Activated CD4-positive, alpha-beta T cell treated with anti-CD3 and anti-CD28 coated beads, Interleukin-2, amount 10 ng/mL, durations not matched to agents 7 days and 5 days (primary cell): ENCODE results near the gene SLC6A3. TPM values are rescaled to one million over a fixed set of nuclear protein-coding genes. Genes with fewer than 3 reads are reported as not detected.
"Not testable (repeated sequence)": the region's sequence is repeated elsewhere in the genome, so short reads cannot be mapped to it uniquely, and the experiment has no call there.

Source experiments
- CTCF ChIA-PET: fragments of 350-600 bp; sonication (Branson Sonifier 250); formaldehyde crosslinking; loops from one replicate; lab custom pipeline; 2021; ENCODE audit warnings: antibody characterized with exemption; lab: Charles Lee
- POLR2A ChIA-PET: fragments of 350-600 bp; sonication (Branson Sonifier 250); formaldehyde crosslinking; loops from one replicate; lab custom pipeline; 2021; ENCODE audit warnings: antibody characterized with exemption; lab: Charles Lee
- DNase-seq: peaks from one replicate; pipeline ENCODE4 v3.0.0-alpha.2; 2020
- H3K27ac Mint-ChIP-seq: one replicate; pipeline ENCODE4 v1.8.0; 2021; ENCODE audit warnings: mild to moderate bottlenecking, moderate library complexity, mixed read lengths
- H3K27me3 Mint-ChIP-seq: one replicate; pipeline ENCODE4 v1.8.0; 2021; ENCODE audit warnings: mixed read lengths
- H3K36me3 Mint-ChIP-seq: one replicate; pipeline ENCODE4 v1.8.0; 2021; ENCODE audit warnings: low read depth, mixed read lengths
- H3K4me1 Mint-ChIP-seq: one replicate; pipeline ENCODE4 v1.8.0; 2021; ENCODE audit warnings: mixed read lengths
- H3K4me3 Mint-ChIP-seq: one replicate; pipeline ENCODE4 v1.8.0; 2021; ENCODE audit warnings: mild to moderate bottlenecking, moderate library complexity, mixed read lengths
- H3K9me3 Mint-ChIP-seq: one replicate; pipeline ENCODE4 v1.8.0; 2021; ENCODE audit warnings: mixed read lengths
- total RNA-seq, 2 experiments: library from RNA; stranded (reverse); gene quantifications; one replicate each; pipeline ENCODE4 v1.2.3, GENCODE V29; 2021

The SLC6A3 gene
- total RNA-seq, 2 experiments from 2014 or later = 0.08 TPM; not detected in 1

DNA sequence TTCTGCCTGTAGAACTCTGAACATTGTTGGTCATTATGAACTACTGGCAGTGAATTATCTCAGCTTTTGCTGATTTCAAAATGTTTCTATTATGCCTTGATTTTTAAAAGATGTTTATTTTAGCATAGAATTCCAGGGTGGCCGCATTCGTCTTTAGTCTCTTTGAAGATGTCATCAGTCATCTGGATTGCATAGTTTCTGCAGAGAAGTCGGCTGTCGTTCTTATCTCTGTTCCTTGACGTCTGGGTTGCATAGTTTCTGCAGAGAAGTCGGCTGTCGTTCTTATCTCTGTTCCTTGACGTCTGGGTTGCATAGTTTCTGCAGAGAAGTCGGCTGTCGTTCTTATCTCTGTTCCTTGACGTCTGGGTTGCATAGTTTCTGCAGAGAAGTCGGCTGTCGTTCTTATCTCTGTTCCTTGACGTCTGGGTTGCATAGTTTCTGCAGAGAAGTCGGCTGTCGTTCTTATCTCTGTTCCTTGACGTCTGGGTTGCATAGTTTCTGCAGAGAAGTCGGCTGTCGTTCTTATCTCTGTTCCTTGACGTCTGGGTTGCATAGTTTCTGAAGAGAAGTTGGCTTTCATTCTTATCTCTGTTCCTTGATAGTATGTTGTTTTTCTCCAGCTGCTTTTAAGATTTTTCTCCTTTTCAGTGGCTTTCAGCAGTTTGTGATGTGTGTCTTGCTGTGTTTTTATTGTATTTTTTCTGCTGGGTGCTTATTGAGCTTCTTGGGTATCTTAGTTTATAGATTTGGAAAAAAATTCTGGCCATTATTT, 11.1 kb upstream of the SLC6A3 start:
- POLR2A ChIA-PET, H3K4me1 Mint-ChIP-seq, H3K27ac Mint-ChIP-seq, DNase-seq, CTCF ChIA-PET, H3K4me3 Mint-ChIP-seq: not testable (repeated sequence)
- Mint-ChIP-seq H3K9me3 (peaks cover 41% of the 10 kb centered on the region), H3K36me3 (peaks cover 24% of the 10 kb centered on the region), H3K27me3 (peaks cover 14% of the 10 kb centered on the region)

DNA sequence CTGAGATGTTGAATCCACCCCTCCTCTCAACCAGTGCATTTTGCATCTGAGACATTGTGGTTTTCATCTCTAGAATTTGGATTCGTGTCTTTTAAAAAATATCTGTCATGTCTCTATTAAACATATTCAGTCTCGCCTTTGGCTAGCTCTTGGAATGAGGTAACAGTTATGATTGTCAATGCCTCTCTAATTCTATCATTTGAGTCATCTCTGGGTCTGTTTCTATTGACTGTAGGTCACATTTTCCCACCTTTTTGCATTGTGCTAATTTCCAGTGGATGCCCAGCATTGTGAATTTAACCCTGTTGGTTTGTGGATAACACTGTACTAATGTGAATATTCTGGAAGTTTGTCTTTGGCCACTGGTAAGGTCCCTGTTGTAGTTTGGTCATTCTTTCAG, 8.4 kb upstream of the SLC6A3 start:
- Mint-ChIP-seq H3K4me1 (no peaks in the 10 kb centered on the region), H3K27me3 (peaks cover 20% of the 10 kb centered on the region), H3K4me3 (no peak overlapping the region), H3K9me3 (peaks cover 39% of the 10 kb centered on the region), H3K27ac (no peak overlapping the region), H3K36me3 (peaks cover 9% of the 10 kb centered on the region)
- DNase-seq = no peak
- ChIA-PET POLR2A (no interaction called here), CTCF (no interaction called here)

DNA sequence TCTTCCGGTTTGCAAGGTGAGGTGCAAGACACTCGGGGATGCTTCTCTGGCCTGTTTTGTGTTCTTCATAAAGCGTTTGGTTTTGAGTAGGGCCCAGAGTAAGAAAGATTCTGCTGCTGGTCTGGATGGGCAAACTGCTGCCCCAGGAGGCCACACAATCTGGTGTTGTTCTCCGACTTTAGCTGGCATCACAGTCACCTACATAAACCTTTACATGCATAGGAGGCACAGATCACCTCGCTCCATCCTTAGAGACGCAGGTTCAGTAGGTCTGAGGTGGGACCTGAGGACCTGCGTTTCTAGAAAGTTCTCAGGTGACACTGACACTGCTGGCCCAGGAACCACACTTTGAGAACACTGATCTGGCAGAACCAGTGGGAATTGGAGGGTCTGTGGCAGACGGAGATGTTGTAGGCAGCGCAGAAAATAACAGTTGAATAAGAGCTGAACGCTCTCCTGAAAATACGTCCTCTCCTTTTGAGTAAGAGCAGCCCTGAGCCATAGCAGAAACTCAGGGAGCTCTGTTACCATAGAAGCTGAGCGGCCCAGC, 3.9 kb upstream of the SLC6A3 start:
- Mint-ChIP-seq H3K27me3 (peaks cover 46% of the 10 kb centered on the region), H3K4me3 (no peak overlapping the region), H3K36me3 (no peaks in the 10 kb centered on the region), H3K9me3 (peaks cover 12% of the 10 kb centered on the region), H3K4me1 (peaks cover 15% of the 10 kb centered on the region), H3K27ac (no peak overlapping the region)
- ChIA-PET POLR2A (no interaction called here), CTCF (interaction anchor here (1.0 kb wide), 1 partner anchor 195 kb away, joined by 3 read pairs; no protein-coding TSS in a partner anchor)
- DNase-seq = no peak

DNA sequence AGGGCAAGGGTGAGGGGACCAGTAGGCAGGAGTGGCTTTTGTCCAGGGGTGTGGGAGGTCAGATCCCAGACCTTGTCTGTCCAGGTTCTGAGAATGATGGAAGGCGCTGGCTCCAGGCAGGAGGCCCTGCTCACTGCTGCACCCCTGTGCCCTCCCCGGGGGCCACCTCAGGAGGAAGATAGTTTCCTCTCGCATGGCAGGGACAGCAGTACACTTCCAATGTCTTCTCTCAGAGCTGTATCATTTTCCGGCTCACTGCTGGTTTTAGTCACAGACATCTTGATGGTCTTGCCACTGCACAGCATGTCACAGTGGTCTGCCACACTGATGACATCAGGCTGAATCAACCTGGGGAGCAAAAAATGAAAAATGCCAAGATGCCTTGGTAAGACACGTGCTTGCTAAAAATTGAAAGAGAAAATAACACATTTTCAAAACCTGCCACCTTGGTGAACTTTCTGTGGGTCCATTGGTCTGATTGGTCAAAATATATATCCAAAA, 3.3 kb upstream of the SLC6A3 start:
- Mint-ChIP-seq H3K4me3 (no peak overlapping the region), H3K36me3 (no peaks in the 10 kb centered on the region), H3K4me1 (peaks cover 16% of the 10 kb centered on the region), H3K27ac (no peak overlapping the region), H3K9me3 (peaks cover 7% of the 10 kb centered on the region), H3K27me3 (peaks cover 49% of the 10 kb centered on the region)
- no peak for DNase-seq
- POLR2A ChIA-PET = no interaction called here
- CTCF ChIA-PET = interaction anchor here (1.0 kb wide), 1 partner anchor 196 kb away, joined by 3 read pairs; no protein-coding TSS in a partner anchor

DNA sequence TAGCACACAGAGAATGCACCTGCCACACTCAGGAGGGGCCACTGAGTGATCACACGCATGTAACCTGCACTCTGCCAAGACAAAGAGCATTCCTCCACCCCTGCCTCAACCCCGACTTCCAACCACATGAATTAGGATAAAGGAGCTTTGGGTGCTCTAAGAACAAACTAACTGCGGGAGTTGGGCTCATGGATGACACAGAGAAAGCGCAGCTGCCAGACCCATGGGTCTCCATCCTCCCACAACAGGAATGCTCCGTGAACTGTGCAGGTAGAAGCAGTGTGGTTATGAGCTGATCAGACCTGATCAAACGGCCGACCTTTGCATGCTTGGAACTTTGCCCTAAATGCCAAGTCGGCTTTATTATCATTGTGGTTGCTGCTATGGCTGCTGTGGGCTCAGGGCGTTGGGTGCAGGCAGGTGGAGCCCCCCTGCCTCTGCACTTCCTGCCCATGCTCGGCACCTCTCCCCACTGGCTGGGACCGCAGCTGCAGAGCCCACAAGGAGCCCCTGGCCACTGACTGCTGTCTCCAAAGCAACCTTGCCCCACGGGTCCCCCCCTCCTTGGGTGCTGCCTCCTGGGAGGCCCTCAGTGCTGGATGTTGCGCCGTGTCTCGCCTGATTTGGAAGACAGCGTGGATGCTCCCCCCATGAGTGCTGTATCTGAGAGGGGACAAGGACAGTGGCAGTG, 2.6 kb upstream of the SLC6A3 start:
- no peak for DNase-seq
- no peak overlapping the region for H3K27ac Mint-ChIP-seq
- H3K27me3 Mint-ChIP-seq = peaks cover 50% of the 10 kb centered on the region
- H3K4me1 Mint-ChIP-seq = peaks cover 16% of the 10 kb centered on the region
- POLR2A ChIA-PET = no interaction called here
- CTCF ChIA-PET = interaction anchor here (1.0 kb wide), 1 partner anchor 197 kb away, joined by 3 read pairs; no protein-coding TSS in a partner anchor
- H3K9me3 Mint-ChIP-seq = no peaks in the 10 kb centered on the region
- H3K36me3 Mint-ChIP-seq = no peaks in the 10 kb centered on the region
- no peak overlapping the region for H3K4me3 Mint-ChIP-seq

DNA sequence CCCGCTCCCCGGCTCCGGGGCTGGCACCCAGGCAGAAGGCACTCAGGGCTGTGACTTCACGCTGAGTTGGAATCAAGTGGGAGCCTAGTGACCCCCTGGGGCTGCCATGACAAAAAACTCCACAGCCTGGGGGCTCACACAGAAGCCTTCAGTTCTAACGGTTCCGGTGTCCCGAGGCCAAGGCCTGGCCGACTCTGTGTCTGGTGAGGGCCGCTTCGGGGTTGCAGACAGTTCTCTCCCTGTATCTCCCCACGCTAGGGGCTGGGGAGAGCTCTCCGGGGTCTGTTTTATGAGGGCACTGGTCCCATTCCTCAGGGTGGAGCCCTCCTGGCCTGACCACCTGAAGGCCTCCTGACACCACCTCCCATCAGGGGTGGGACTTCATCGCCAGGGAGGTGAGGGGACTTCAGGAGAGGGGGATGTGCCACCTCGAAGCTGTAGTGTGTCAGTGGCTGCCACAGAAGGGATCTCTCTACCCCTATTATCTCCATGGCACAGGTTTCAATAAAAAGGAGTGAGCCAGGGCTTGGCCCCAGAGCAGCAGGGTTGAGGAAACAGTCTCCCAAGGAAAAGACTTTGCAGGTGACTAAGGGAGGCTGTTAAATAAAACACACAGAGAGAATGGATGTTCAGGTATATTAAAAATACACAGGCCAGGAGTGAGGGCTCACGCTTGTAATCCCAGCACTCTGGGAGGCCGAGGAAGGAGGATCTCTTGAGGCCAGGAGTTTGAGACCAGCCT, 1.5 kb upstream of the SLC6A3 start:
- ChIA-PET CTCF (interaction anchor here (1.0 kb wide), 1 partner anchor 198 kb away, joined by 3 read pairs; no protein-coding TSS in a partner anchor), POLR2A (no interaction called here)
- DNase-seq = no peak
- Mint-ChIP-seq H3K27ac (no peak overlapping the region), H3K4me1 (peaks cover 16% of the 10 kb centered on the region), H3K36me3 (no peaks in the 10 kb centered on the region), H3K4me3 (no peak overlapping the region), H3K27me3 (peaks cover 45% of the 10 kb centered on the region), H3K9me3 (no peaks in the 10 kb centered on the region)

DNA sequence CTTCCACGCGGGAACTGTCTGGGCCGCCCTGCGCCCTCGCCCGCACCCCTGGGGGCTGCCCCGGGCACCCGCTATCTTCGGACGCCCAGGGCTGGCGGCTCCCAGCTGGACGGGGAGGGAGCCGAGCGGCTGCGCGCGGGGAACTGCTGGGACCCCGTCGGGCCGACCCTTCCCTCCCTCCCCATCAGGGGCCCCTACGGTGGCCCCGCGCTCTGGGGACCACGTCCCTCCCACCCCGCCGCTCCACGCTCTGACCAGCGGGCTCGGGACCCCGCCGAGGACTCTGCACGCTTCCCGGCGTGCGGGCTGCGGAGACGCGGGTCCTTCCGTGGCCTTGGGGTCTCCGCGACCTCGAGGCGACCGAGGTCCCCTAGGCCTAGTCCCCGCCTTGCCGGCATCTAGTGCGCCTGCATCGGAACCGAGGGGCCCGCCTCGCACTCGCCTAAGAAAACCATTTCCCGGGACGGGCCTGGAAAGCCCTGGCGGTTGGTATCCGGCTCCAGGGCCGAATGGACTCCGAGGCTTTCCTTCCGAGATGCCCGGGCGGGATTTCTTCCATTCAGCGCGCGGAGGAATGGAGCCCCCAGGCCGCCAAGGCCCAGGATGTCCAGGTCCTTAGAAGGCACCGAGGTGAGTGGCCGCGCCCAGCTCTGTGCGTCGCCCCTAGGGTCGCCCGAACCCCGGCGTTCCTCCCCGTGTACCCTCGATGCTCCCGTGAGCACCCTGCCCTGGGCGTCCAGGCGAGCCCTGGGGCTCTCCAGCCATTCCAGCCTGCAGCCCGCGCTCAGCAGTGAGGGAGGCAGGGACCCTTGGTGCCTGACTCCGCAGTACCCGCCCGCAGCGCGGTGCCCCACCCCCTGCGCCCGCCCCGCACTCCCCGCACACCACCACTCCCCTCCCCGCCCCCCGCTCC, 705 bp upstream of the SLC6A3 start:
- POLR2A ChIA-PET = no interaction called here
- DNase-seq = no peak

DNA sequence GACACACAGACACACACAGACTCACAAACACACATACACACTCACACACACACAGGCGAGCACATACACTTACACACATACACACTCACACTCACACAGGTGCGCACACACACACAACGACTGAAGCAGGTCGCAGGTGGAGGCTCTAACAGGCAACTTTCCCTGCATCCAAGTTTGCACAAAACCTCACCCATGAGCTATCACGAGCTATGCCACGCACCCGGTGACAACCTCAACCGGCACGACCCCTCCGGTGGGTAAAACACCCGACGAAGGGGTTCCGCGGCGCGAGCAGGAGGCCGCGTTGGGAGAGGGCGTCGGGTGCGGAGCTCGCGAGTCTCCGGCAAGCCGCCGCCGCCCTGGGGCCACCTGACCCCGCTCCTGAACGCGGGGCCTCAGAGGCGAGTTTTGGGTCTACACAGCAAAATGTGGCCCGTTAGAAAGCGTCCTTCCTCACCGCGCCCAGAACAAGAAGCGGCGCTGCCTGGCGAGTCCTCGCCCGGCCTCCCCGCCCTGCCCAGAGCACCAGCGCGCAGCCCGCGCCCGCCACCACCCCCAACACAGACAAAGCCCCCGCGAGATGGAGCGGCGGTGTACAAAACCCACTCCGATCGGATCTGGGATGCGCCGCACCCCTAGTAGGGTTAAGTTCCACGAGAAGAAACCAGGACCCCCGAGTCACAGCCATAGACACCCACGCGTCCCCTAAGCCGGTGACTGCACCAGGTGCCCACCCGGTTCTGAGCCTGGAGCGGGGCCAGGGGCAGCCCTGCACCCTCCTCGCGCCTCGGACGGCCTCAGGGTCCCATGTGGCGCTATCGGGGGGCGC, 665 bp downstream of the SLC6A3 start:
- no peak for DNase-seq
- CTCF ChIA-PET = no interaction called here
- no peaks in the 10 kb centered on the region for H3K36me3 Mint-ChIP-seq
- H3K27ac Mint-ChIP-seq = no peak overlapping the region
- peaks cover 46% of the 10 kb centered on the region for H3K27me3 Mint-ChIP-seq
- H3K4me1 Mint-ChIP-seq = peaks cover 16% of the 10 kb centered on the region
- H3K9me3 Mint-ChIP-seq = peaks cover 4% of the 10 kb centered on the region
- H3K4me3 Mint-ChIP-seq = peak overlapping the region; percentile 14
- POLR2A ChIA-PET = no interaction called here

More for the DNA sequence above, 705 bp upstream of the SLC6A3 start:
- Mint-ChIP-seq H3K9me3 (no peaks in the 10 kb centered on the region), H3K36me3 (no peaks in the 10 kb centered on the region), H3K27me3 (peaks cover 42% of the 10 kb centered on the region), H3K27ac (no peak overlapping the region), H3K4me1 (peaks cover 16% of the 10 kb centered on the region), H3K4me3 (no peak overlapping the region)
- CTCF ChIA-PET = no interaction called here

DNA sequence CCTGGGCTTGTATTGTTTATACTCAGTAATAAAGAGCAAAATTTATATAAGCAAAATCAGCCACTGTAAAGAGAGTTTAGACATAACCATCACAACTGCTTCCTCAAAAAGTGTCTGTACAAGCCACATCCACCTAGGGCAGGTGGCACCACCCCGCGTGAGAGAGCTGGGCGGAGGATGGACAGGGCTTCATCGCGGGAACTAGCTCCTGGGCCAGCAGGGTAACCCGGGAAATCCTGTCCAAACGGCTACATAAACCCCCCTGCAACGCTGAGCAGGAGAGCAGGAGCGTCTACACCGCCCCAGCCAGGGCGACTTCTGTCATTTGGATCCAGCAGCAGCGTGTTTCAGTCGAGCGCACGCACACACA, 1.3 kb downstream of the SLC6A3 start:
- CTCF ChIA-PET = no interaction called here
- POLR2A ChIA-PET = no interaction called here
- Mint-ChIP-seq H3K27me3 (peaks cover 46% of the 10 kb centered on the region), H3K4me3 (no peak overlapping the region), H3K9me3 (peaks cover 4% of the 10 kb centered on the region), H3K36me3 (no peaks in the 10 kb centered on the region), H3K27ac (no peak overlapping the region), H3K4me1 (peaks cover 16% of the 10 kb centered on the region)
- DNase-seq = no peak

DNA sequence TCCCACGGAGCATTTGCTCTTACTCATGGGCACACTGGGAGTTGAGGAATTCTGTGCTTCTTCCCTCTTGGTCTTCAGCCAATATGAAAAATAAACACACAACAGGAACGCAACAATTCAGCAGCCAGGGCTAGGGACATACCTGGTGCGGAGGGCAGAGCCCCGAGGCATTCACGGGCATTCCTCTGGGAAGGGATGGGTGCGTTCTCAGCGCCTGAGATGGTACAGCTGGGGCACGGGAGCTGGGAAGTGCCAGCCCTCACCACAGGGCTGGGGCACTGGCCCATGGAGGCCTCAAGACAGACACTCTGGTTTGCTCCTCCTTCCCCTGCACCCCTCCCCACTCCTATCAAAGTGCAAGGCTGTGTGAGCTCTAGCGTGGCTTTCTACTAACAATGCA, 2.1 kb downstream of the SLC6A3 start:
- peaks cover 41% of the 10 kb centered on the region for H3K27me3 Mint-ChIP-seq
- POLR2A ChIA-PET = no interaction called here
- H3K36me3 Mint-ChIP-seq = no peaks in the 10 kb centered on the region
- CTCF ChIA-PET = no interaction called here
- DNase-seq = no peak
- no peak overlapping the region for H3K27ac Mint-ChIP-seq
- H3K4me3 Mint-ChIP-seq = no peak overlapping the region
- peaks cover 15% of the 10 kb centered on the region for H3K4me1 Mint-ChIP-seq
- peaks cover 4% of the 10 kb centered on the region for H3K9me3 Mint-ChIP-seq
